KMS-11 (cell line): ENCODE results near the gene HOXD4.
A peak's percentile ranks its signal among the peaks of the same experiment; 100 is the strongest.

Experiments used
- H2AFZ ChIP-seq: fragments of 200-600 bp; sonication (generic); 2 replicates; pipeline ENCODE4 v1.6.1; 2016; ENCODE audit warnings: antibody characterized with exemption, mixed run types, low read depth
- H3K27ac ChIP-seq: fragments of 200-600 bp; sonication (generic); 2 replicates; pipeline ENCODE4 v1.6.1; 2016; ENCODE audit warnings: mild to moderate bottlenecking, mixed run types
- H3K27me3 ChIP-seq: fragments of 200-600 bp; sonication (generic); 2 replicates; pipeline ENCODE4 v1.6.1; 2017; ENCODE audit warnings: mild to moderate bottlenecking, low read depth, mixed run types, moderate library complexity; ENCODE audit not compliant: insufficient read depth
- H3K36me3 ChIP-seq: fragments of 200-600 bp; sonication (generic); 2 replicates; pipeline ENCODE4 v1.6.1; 2017; ENCODE audit warnings: mild to moderate bottlenecking, mixed run types; ENCODE audit not compliant: insufficient read depth
- H3K4me1 ChIP-seq: fragments of 200-600 bp; sonication (generic); 2 replicates; pipeline ENCODE4 v1.6.1; 2016; ENCODE audit warnings: mild to moderate bottlenecking, low read depth, mixed run types; ENCODE audit not compliant: poor library complexity, severe bottlenecking
- H3K4me2 ChIP-seq: fragments of 200-600 bp; sonication (generic); 2 replicates; pipeline ENCODE4 v1.7.0; 2016; ENCODE audit warnings: mild to moderate bottlenecking, mixed run types
- H3K4me3 ChIP-seq: fragments of 200-600 bp; sonication (generic); IDR thresholded peaks from 2 replicates; pipeline ENCODE4 v1.6.1; 2017; ENCODE audit warnings: low read depth, low read length, mixed read lengths; ENCODE audit not compliant: insufficient read depth
- H3K79me2 ChIP-seq: fragments of 200-600 bp; sonication (generic); 2 replicates; pipeline ENCODE4 v1.6.1; 2016; ENCODE audit warnings: low read depth, mixed run types; ENCODE audit not compliant: insufficient read depth
- H3K9ac ChIP-seq: fragments of 200-600 bp; sonication (generic); 2 replicates; pipeline ENCODE4 v1.6.1; 2016; ENCODE audit warnings: mild to moderate bottlenecking, mixed run types
- H4K20me1 ChIP-seq: fragments of 200-600 bp; sonication (generic); 2 replicates; pipeline ENCODE4 v1.6.1; 2016; ENCODE audit warnings: mild to moderate bottlenecking, mixed run types; ENCODE audit not compliant: insufficient read depth
- CTCF ChIP-seq: fragments of 200-600 bp; sonication (generic); conservative IDR thresholded peaks from 2 replicates; pipeline ENCODE4 v1.6.1; 2017; ENCODE audit warnings: low read depth, mild to moderate bottlenecking, antibody characterized with exemption, low read length, moderate library complexity, mixed read lengths

The HOXD4 gene

GRCh38 chr2:176187899-176188773 lies 36.8 kb downstream of the HOXD4 start, which contains the start of gene HOXD1:
TSS of gene HOXD1 (plus strand) at chr2:176188668. CDS start at chr2:176188802, 134 bp downstream.
- Histone ChIP-seq H3K79me2 (no peaks in the 10 kb centered on the region), H3K4me3 (peak within 1 kb of the TSS; percentile 11), H3K4me2 (peak within 1 kb of the TSS; percentile 31), H3K36me3 (no peaks in the 10 kb centered on the region), H3K27me3 (no peaks in the 10 kb centered on the region; the same call in 1 of the 2 replicates), H3K27ac (no peak within 1 kb of the TSS), H4K20me1 (no peaks in the 10 kb centered on the region), H3K9ac (peak within 1 kb of the TSS; percentile 61; the same call in 1 of the 2 replicates), H3K4me1 (peaks cover under 1% of the 10 kb centered on the region), H2AFZ (peak within 1 kb of the TSS; percentile 70)
- TF ChIP-seq CTCF: no peak

GRCh38 chr2:176188774-176189680 lies 37.7 kb downstream of the HOXD4 start:
- peak overlapping the region; percentile 31; the same call in 1 of the 2 replicates for H3K4me2 ChIP-seq

GRCh38 chr2:176189681-176190641 lies 38.6 kb downstream of the HOXD4 start:
- Histone ChIP-seq H3K36me3 (no peaks in the 10 kb centered on the region), H2AFZ (no peak overlapping the region), H3K4me3 (no peak overlapping the region), H3K4me1 (peaks cover 10% of the 10 kb centered on the region), H4K20me1 (no peaks in the 10 kb centered on the region), H3K27me3 (no peaks in the 10 kb centered on the region; the same call in 1 of the 2 replicates), H3K9ac (no peak overlapping the region), H3K27ac (no peak overlapping the region), H3K4me2 (no peak overlapping the region), H3K79me2 (no peaks in the 10 kb centered on the region)
- no peak for TF ChIP-seq CTCF

More at GRCh38 chr2:176188774-176189680, 37.7 kb downstream of the HOXD4 start:
- Histone ChIP-seq H3K27me3 (no peaks in the 10 kb centered on the region; the same call in 1 of the 2 replicates), H3K4me1 (peaks cover 9% of the 10 kb centered on the region), H3K79me2 (no peaks in the 10 kb centered on the region), H4K20me1 (no peaks in the 10 kb centered on the region), H3K4me3 (peak overlapping the region; percentile 11), H3K27ac (no peak overlapping the region), H2AFZ (peak overlapping the region; percentile 70), H3K9ac (peak overlapping the region; percentile 61; the same call in 1 of the 2 replicates), H3K36me3 (no peaks in the 10 kb centered on the region)
- TF ChIP-seq CTCF: no peak
